Renal cortex interstitium (tissue), 11 donors: ENCODE data around the gene UBE3B. TPM values are rescaled to one million over a fixed set of nuclear protein-coding genes. Genes with fewer than 3 reads are reported as not detected.
A peak's percentile ranks its signal among the peaks of the same experiment; 100 is the strongest.

Experiments
- DNase-seq, 11 donors: peaks; one replicate each; pipeline ENCODE4 v3.0.0-alpha.2; 2013; ENCODE audit warnings: low read depth in 9 of 11, low spot score in 4 of 11; ENCODE audit errors: extremely low read depth in 1 of 11
- polyA plus RNA-seq, 3 donors: library from polyadenylated mRNA; unstranded; fragments of 120-200 nt; gene quantifications; one replicate each; pipeline ENCODE4 v1.2.1, GENCODE V29; 2013; ENCODE audit not compliant: insufficient read length in 3 of 3

UBE3B gene
- polyA plus RNA-seq, 3 donors: 30.4 to 38.8 (median 31.2) TPM

- no peak for DNase-seq
Measured at GRCh38 chr12:109558374-109559199, 81.2 kb downstream of the UBE3B start.

DNA sequence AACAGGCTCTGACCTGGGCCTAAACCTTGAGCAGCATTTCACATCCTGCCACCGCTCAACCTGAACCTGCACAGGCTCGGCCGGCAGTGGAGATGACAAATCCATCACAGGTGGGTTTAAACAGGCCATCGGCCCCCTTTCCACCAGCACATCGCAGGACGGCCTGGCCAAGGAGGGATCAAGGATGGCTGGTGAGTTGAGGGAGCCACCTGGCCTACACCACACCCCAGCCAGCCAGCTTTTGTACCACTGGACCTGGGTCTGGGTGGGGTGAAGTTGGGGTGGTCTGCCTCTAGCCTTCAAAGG is 81.7 kb downstream of the UBE3B start:
- no peak for DNase-seq

GRCh38 chr12:109559601-109560000 is 82.2 kb downstream of the UBE3B start:
- DNase-seq: no peak

GRCh38 chr12:109560867-109561710 is 83.7 kb downstream of the UBE3B start:
- no peak for DNase-seq

DNA sequence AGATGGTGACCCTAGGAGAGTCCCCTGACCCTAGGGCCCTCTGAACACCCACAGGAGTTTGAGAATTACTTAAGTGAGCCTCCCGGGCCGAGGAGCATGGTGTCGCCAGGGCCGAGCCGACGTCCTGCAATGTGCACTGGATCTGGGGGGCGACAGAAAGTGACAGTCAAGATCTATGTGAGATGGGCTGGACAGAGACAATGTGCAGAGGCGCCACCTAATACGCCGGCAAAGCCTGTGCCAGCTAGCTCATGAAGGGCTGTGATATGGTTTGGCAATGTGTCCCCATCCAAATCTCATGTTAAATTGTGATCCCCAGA is 84.2 kb downstream of the UBE3B start:
- DNase-seq: no peak

- no peak for DNase-seq
Measured at GRCh38 chr12:109562871-109563270, 85.4 kb downstream of the UBE3B start.

DNA sequence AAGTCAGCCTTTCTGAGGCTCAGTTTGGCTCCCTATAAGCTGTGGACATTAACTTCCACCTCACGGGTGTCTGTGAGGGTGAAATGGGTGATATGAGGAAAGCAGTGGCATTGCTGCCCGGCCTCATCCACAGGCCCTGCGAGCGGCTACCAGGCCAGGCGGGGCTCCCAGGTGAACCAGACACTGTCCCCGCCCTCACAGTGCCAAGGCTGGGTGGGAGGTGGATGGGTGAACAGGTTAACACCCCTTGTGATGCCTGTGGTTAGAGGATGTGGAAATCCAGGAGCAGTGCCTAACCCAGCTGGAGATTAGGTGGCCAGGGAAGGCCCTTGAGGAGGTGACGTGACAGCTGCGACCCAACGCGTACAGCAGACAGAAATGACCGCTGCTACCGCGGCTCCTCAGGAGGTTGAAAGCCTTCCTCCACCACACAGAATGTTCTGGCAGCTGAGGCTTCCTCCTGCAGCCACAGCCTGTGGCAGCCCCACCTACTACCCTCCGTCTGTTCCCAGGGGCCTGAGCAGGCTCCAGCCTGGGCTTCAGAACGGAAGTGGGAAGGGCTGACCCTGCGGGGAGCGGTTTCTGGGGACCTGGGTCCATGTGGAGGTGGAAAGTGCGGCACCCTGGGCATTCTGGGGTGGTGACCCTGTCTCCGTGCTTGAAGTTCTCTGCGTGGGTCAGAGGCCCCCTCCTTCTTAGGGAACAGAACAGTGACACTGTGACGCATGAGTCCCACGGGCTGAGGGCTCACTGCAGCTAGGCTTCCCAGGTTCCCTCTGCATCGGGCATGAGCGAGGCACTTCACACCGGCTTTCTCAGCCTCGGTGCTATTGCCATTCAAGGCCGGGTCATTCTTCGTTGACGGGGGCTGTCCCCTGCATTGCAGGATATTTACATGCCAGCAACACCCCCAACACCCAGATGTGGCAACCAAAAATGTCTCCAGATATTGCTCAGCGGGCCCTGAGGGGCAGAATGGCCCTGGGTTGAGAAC is 86.2 kb downstream of the UBE3B start:
- DNase-seq: no peak

DNA sequence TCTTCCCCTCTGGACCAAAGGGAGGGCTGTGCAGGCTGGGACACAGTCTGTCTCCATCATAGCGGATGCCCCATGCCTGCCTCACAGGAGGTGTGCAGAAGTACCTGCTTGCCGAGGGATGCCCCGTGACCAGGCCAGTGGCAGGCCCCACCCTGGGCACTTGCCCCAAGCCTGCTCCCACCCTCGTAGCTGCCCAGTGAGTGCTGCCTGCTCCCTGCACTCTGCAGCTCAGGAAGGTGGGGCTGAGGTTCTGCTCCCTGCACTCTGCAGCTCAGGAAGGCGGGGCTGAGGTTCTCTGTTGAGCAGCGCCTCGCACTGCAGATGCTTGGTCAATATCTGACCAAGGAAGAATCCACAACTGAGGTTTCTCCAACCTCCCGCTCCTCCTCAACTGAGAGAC is 89.0 kb downstream of the UBE3B start:
- no peak for DNase-seq

- no peak for DNase-seq
Measured at GRCh38 chr12:109567296-109567695, 89.9 kb downstream of the UBE3B start.

DNA sequence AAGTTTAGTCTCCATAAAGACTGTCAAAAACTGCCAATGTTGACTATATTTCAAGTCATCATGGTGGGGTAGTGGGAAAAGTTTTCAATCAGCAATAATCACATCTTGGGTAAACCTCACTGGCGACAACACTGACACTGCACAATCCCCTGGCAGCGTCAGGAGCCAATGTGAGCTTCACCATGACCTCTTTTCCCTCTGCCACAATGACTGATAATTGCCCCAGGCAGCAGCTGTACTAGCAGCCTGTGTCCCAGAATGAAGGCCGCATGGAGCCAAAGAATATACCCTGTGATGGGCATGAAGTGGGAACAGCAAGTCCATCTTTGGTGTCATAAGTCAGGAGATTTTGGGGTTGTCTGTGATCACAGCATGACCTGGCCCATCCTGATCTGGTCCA is 90.5 kb downstream of the UBE3B start:
- no peak for DNase-seq

GRCh38 chr12:109568486-109568885 is 91.1 kb downstream of the UBE3B start:
- no peak for DNase-seq

GRCh38 chr12:109571773-109572505 is 94.5 kb downstream of the UBE3B start:
- DNase-seq: no peak

DNA sequence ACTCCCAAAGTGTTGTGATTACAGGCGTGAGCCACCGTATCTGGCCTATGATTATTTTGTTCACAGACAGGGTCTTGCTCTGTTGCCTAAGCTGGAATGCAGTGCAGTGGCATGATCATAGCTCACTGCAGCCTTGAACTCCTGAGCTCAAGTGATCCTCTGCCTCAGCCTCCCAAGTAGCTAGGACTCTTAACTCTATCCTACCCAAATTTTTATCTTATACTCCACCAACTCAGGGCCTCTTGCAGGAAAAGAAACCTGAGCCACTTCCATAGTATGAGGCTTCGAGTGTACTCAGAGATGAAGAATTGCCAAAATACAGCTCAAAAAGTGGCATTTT is 95.0 kb downstream of the UBE3B start:
- DNase-seq: no peak

GRCh38 chr12:109573029-109573913 is 95.8 kb downstream of the UBE3B start, which contains the start of the genes MMAB and MVK:
MMAB (minus strand) TSS chr12:109573504; CDS start chr12:109573480, 24 bp downstream.
MVK (plus strand) TSS chr12:109573794; CDS start chr12:109574823, 1,029 bp downstream.
- DNase-seq: peak; percentile 92 to 99 (median 98)

GRCh38 chr12:109573914-109574244 is 96.4 kb downstream of the UBE3B start:
- no peak for DNase-seq

- no peak for DNase-seq
Measured at GRCh38 chr12:109575683-109576082, 98.2 kb downstream of the UBE3B start.

- no peak for DNase-seq
Measured at GRCh38 chr12:109577311-109577710, 99.9 kb downstream of the UBE3B start.
